ENCODE results near the gene KRTAP10-12. TPM values are rescaled to one million over a fixed set of nuclear protein-coding genes. Genes with fewer than 3 reads are reported as not detected.
"Not testable (repeated sequence)": the region's sequence is repeated elsewhere in the genome, so short reads cannot be mapped to it uniquely, and the experiment has no call there.

Gene KRTAP10-12
- total RNA-seq: not detected

DNA sequence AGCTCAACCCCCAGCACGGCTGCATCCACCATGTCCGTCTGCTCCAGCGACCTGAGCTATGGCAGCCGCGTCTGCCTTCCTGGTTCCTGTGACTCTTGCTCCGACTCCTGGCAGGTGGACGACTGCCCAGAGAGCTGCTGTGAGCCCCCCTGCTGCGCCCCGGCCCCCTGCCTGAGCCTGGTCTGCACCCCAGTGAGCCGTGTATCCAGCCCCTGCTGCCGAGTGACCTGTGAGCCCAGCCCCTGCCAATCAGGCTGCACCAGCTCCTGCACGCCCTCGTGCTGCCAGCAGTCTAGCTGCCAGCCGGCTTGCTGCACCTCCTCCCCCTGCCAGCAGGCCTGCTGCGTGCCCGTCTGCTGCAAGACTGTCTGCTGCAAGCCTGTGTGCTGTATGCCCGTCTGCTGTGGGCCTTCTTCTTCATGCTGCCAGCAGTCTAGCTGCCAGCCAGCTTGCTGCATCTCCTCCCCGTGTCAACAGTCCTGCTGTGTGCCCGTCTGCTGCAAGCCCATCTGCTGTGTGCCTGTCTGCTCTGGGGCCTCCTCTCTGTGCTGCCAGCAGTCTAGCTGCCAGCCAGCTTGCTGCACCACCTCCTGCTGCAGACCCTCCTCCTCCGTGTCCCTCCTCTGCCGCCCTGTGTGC, at the start of gene KRTAP10-12:
Gene KRTAP10-12 (plus strand): TSS at position 1 of the 639 bp plus-strand sequence. CDS start 30 bp downstream, at position 31.
- DNase-seq; intact Hi-C loops (cut with micrococcal nuclease); H3K4me1 Mint-ChIP-seq (ENCODE audit: low read depth); H3K27ac Mint-ChIP-seq; POLR2A ChIA-PET; H3K4me3 Mint-ChIP-seq; H3K36me3 Mint-ChIP-seq (ENCODE audit: low read depth); ATAC-seq: not testable (repeated sequence)
- H3K27me3 Mint-ChIP-seq: peaks cover 37% of the 10 kb centered on the region
- peaks cover 11% of the 10 kb centered on the region for H3K9me3 Mint-ChIP-seq
- CTCF ChIA-PET: interaction anchor here (1.4 kb wide), 1 partner anchor 12 kb away, joined by 4 read pairs; no protein-coding TSS in a partner anchor

DNA sequence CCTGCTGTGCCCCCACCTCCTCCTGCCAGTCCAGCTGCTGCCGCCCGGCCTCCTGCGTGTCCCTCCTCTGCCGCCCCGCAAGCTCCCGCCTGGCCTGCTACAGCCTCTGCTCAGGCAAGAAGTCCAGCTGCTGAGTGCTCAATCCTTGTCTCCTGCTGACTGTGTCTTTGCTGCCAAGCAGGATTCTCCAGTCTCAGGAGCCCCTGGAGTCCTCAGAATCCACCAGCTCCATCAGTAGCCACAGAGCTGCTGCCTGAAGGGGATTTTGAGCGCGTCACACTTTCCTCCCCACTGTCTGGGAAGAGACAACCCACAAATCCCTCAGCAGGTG, 49.8 kb upstream of the KRTAP10-12 start:
- Mint-ChIP-seq H3K27me3 (no peaks in the 10 kb centered on the region), H3K27ac (no peak overlapping the region), H3K4me3 (no peak overlapping the region), H3K4me1 (ENCODE audit: low read depth) (peaks cover 6% of the 10 kb centered on the region), H3K36me3 (ENCODE audit: low read depth) (no peaks in the 10 kb centered on the region), H3K9me3 (peaks cover 24% of the 10 kb centered on the region)
- ATAC-seq (no peak), DNase-seq (no peak)
- intact Hi-C loops (cut with micrococcal nuclease): no loop called here
- POLR2A ChIA-PET: interaction anchor here (0.8 kb wide), 1 partner anchor 27 kb away, joined by 3 read pairs; no protein-coding TSS in a partner anchor
- CTCF ChIA-PET: interaction anchor here (0.8 to 1.5 kb wide), 4 partner anchors 15 to 95 kb away, joined by 3 to 4 read pairs (median 4); partner anchors contain the start of gene KRTAP12-1
- no peak for TF ChIP-seq CTCF (IDR thresholded peaks at IDR 0.05)

GRCh38 chr21:44648557-44649311, 48.2 kb upstream of the KRTAP10-12 start:
- ChIA-PET POLR2A (no interaction called here), CTCF (interaction anchor here (1.0 to 1.7 kb wide), 2 partner anchors 14 to 139 kb away, joined by 3 to 4 read pairs; no protein-coding TSS in a partner anchor)
- no peak for ATAC-seq
- H3K27me3 Mint-ChIP-seq: no peaks in the 10 kb centered on the region
- no peak for DNase-seq
- intact Hi-C loops (cut with micrococcal nuclease): no loop called here
- peaks cover 9% of the 10 kb centered on the region for H3K4me1 Mint-ChIP-seq (ENCODE audit: low read depth)
- TF ChIP-seq CTCF (IDR thresholded peaks at IDR 0.05): no peak
- no peaks in the 10 kb centered on the region for H3K36me3 Mint-ChIP-seq (ENCODE audit: low read depth)
- H3K4me3 Mint-ChIP-seq: no peak overlapping the region
- peaks cover 19% of the 10 kb centered on the region for H3K9me3 Mint-ChIP-seq
- no peak overlapping the region for H3K27ac Mint-ChIP-seq

DNA sequence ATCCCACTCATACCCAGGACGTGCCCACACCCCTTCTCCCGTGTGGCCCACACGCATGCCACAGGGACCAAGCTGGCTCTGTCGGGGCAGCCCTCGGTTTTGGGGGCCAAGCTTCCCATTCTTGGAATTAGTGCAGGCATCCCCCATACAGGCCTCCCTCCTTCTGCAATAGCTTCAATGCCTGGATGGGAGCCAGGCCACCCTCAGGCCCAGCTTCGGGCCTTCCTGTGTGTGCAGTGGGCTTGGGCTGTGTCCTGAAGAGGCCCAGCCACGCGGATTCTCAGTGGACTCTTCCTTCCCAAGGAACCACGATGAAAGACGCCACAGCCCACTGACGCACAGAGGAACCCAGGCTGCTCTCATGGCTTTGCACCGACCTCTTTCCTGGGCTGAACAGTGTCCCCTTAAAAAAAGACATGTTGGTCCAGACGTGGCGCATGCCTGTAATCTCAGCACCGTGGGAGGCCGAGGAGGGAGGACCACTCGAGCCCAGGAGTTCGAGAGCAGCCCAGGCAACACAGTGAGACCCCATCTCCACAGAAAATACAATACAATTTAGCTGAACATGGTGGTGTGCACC, 47.4 kb upstream of the KRTAP10-12 start:
- intact Hi-C loops (cut with micrococcal nuclease): no loop called here
- Mint-ChIP-seq H3K27me3 (no peaks in the 10 kb centered on the region), H3K4me1 (ENCODE audit: low read depth) (peaks cover 18% of the 10 kb centered on the region), H3K27ac (no peak overlapping the region), H3K4me3 (no peak overlapping the region), H3K36me3 (ENCODE audit: low read depth) (no peaks in the 10 kb centered on the region), H3K9me3 (peaks cover 15% of the 10 kb centered on the region)
- ATAC-seq (no peak), DNase-seq (no peak)
- POLR2A ChIA-PET: interaction anchor here (0.6 kb wide), 1 partner anchor 227 kb away, joined by 3 read pairs; no protein-coding TSS in a partner anchor
- CTCF ChIA-PET: interaction anchor here (1.7 kb wide), 1 partner anchor 140 kb away, joined by 4 read pairs; no protein-coding TSS in a partner anchor
- no peak for TF ChIP-seq CTCF (IDR thresholded peaks at IDR 0.05)

DNA sequence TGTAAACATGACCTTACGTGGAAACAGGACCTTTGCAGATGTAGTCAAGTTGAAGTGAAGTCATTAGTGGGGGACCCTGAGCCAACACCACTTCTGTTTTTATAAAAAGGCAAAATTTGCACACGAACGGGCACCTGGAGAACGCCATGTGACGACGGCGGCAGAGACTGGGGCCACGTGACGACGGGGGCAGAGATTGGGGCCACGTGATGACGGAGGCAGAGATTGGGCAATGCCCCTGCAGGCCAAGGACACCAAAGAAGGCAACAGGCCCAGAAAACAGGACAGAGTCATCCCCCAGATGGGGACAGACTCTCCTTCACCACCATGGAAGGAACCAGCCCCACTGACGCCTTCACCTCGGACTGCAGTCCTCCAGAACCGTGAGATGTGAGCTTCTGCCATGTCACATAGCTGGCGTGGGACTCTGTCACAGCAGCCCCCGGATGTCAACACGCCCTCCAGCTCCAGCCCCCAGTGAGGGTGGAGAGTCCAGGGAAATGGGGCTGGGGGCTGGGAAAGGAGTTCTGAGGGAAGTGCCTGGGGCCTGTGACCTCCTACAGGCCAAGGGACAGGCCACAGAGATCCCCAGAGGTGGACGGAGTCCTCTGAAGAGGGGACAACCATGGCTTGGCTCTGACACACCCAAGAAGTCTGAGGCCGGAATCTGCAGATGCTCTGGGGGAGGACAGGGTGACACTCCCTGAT, 46.6 kb upstream of the KRTAP10-12 start:
- CTCF ChIA-PET: no interaction called here
- DNase-seq (no peak), ATAC-seq (no peak)
- H3K4me1 Mint-ChIP-seq (ENCODE audit: low read depth): peaks cover 24% of the 10 kb centered on the region
- POLR2A ChIA-PET: no interaction called here
- no peaks in the 10 kb centered on the region for H3K27me3 Mint-ChIP-seq
- no peak overlapping the region for H3K4me3 Mint-ChIP-seq
- no peaks in the 10 kb centered on the region for H3K36me3 Mint-ChIP-seq (ENCODE audit: low read depth)
- intact Hi-C loops (cut with micrococcal nuclease): no loop called here
- no peak overlapping the region for H3K27ac Mint-ChIP-seq
- no peak for TF ChIP-seq CTCF (IDR thresholded peaks at IDR 0.05)
- peaks cover 16% of the 10 kb centered on the region for H3K9me3 Mint-ChIP-seq

All from activated CD8-positive, alpha-beta T cell treated with anti-CD3 and anti-CD28 coated beads for 36 hours (primary cell).